HG03342 (cell line): ENCODE results near the gene PDGFC.
A peak's percentile ranks its signal among the peaks of the same experiment; 100 is the strongest.

Experiments
- ATAC-seq: cut with Tn5 transposase; IDR thresholded peaks from one replicate; pipeline ENCODE4 v1.9.1; 2021; ENCODE audit warnings: mild to moderate bottlenecking, moderate library complexity; ENCODE audit not compliant: unreplicated experiment

Gene PDGFC

GRCh38 chr4:156975686-156976085 lies 4.1 kb upstream of the PDGFC start:
- ATAC-seq, result no peak

GRCh38 chr4:156974264-156974663 lies 2.7 kb upstream of the PDGFC start:
- no peak for ATAC-seq

DNA sequence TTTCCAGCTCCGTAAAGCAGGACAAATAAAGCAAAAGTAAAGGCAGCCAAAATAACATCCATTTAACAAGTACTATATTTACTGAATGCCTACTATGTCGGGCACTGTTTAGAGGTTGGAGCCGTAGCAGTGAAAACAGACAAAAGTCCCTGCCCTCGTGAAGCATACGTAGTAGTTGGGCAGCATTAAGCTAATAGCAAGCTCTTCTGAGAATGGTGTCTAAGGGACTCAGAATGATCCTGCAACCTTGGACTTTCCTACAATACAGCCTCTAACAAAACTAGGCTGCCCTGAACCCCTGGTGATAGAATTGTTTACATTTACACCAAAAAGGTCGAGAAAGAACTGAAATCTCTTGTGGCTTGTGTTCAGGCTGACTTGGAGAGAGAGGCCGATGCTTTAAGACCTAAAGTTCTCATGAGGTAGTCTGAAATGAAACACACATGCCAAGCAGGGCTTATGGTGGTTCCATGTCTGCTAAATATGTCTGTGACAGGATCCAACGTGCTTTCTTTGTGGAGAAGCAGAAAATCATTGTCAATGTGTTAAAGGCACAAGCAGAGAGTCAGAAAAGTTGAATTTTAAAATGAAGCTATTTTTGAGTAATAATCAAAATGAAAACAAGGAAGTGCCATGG lies 898 bp upstream of the PDGFC start:
- no peak for ATAC-seq

DNA sequence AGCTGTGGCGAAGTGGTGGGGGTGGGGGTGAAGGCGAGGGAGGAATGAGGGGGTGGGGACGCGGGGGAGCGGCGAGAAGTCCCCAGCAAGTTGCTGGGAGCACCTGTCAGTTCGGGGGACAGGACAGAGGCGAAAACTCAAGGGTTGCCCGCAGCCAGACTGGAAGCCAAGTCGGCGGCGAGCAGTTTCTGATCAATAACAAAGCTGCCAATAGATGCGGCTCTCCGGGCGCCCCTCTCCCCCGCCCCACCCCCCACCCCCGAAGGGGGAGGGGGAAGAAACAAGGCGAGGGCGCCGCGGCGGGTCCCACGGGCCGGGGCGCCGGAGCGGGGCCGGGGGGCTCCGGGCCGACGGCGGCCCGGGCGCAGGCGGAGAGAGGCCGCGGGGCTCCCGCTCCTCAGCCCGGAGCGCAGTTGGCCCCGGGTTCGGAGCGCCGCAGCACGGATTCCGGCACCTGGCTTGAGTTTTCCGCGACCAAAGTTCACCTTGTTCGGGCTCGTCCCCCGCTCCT lies 379 bp downstream of the PDGFC start:
- no peak for ATAC-seq

- ATAC-seq, result no peak
Observed at GRCh38 chr4:156970501-156971164, 966 bp downstream of the PDGFC start.

- ATAC-seq, result no peak
Observed at GRCh38 chr4:156969911-156970310, 1.7 kb downstream of the PDGFC start.

GRCh38 chr4:156969101-156969500 lies 2.5 kb downstream of the PDGFC start:
- ATAC-seq, result no peak

GRCh38 chr4:156968479-156968984 lies 3.1 kb downstream of the PDGFC start:
- peak; percentile 84 for ATAC-seq

DNA sequence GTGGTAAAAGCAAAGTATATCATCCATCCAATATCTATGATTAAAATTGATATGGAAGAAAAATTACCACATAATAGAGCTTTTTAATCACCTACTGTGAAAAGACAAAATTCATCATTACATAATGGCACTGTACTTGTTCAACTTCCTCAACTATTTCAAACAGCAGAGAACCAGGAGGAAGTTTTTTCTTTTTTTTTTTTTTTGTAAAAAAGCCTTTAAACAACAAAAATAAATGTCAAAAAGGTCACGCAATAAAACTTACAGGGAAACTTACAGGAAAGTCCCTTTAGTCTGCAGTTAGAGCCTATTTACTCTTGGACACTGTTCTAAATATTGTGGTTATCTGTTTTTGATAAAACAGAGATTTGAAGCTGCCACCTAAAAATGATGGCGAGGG lies 4.8 kb downstream of the PDGFC start:
- ATAC-seq, result no peak

GRCh38 chr4:156963419-156963818 lies 8.2 kb downstream of the PDGFC start:
- no peak for ATAC-seq

DNA sequence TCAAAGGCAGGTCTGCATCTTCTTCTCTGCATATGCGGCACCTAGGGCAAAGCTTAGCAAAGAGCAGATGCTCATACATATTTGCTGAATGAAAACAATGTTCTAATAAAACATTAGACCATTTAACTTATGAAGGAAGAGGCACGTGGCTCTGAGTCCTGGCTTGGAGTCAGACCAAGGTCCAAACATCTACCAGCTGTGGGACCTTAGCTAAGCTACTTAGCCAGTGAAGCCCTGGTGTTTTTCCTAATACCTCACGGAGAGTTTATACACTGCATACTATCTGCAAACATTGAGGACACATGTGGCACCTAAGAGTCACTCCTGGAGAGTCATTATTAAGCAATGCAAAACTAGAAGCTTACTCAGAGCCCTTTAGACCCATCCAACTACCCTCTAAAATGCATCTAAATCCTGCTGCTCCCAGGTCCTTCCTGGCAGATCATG lies 9.0 kb downstream of the PDGFC start:
- no peak for ATAC-seq

DNA sequence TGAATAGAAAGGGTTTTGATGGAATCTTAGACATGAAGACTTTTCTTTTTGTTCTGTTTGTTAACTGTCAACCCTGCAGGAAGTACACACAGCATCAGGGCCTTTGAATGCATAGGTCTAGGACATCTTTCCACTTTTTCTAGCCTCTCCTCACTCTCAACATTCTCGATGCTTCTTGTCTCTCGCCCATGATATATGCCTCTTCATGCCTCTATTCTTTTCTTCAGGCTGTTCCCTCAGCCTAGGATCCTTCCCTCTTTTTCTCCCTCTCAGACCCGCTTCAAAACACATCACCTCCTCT lies 9.6 kb downstream of the PDGFC start:
- ATAC-seq, result no peak

DNA sequence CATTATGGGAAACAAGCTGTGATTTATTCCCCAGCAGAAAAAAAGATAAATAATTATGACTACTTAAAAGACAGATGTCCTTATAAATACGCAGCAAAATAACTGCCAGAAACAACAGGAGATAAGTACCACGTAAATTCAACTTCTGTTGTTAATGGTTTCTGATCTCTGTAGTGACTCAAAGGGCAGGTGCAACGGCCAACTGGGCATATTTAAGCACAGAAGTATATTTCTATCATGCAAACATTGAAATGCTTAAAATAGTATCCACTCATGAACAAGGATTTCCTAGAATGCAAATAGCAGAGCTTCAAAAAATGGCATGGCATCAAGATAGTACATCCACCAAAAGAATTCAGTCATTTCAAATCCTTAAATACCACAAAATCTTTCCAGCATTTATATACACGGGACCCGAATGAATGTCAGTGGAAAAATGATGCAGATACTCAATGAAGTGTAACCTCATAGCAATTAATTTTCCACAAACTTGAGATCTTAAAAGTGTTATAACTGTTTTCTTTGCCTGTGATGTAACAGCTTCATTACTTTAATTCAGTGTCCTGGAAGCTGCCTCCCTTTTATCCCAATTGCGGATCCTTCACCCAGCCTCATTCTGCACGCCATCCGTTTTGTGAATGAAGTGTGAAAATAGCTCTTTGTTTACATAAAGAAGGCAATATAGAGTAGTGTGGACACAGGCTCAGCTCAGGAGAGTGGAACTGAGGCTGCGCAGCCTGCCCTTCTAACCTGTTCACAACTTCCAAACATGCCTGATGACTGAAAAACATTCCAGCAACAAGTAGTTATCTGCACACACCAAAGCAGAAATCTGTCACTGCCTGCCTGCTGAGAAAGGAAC lies 10.2 kb downstream of the PDGFC start:
- no peak for ATAC-seq

DNA sequence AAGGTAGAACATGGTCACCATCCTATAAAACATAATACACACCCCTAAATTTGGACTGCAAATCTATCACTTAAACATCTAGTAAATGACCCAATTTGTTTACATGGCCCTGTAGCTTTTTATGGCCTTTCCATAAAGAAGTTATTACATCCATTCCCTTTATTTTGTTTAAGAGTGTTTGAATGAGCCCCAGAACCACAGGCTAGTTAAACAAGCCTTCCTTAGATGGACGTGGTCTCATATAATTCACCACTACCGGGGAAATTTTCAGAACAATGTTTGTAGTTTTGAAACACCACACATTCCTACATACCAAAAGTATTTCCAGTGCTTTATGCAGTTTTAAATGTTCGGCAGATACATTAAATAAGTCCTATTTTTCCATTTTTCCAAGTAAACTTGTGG lies 12.3 kb downstream of the PDGFC start:
- ATAC-seq, result no peak

DNA sequence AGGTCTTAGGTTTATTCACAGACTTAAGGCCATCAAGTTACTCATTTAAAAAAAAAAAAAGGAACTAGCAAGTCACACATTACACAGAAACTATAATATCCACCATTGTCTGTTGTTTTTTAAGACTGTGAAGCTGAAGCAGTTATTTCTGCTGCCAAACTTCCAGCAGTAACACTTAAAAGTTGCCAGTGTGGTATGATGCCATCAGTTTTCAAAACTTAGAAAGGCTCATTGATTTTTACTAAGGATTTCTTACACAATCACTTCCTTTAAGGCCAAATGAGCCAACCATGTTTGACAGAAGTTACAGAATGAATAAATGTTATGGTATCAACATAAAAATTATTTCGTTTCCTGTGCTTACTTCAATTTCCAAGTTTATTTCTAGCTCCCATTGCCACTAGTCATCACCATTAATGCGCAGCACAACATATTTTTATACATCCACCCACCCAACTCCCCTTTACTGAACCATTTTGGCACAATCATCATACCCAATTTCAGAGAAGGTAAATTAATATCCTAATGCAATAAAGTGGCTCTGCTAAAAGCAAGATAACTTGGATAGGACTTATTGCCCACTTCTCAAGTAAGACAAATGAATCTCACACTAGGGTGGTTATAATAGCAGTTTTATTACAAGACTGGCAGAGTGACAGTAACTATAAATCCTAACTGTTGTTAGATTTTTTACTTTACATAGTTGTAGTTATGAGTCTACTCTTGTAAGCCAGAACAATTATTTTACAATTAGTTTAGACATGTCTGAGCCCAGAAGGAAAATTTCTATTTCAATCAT lies 13.1 kb downstream of the PDGFC start:
- no peak for ATAC-seq

GRCh38 chr4:156957556-156957955 lies 14.0 kb downstream of the PDGFC start:
- ATAC-seq, result no peak

GRCh38 chr4:156956826-156957368 lies 14.7 kb downstream of the PDGFC start:
- ATAC-seq, result no peak

DNA sequence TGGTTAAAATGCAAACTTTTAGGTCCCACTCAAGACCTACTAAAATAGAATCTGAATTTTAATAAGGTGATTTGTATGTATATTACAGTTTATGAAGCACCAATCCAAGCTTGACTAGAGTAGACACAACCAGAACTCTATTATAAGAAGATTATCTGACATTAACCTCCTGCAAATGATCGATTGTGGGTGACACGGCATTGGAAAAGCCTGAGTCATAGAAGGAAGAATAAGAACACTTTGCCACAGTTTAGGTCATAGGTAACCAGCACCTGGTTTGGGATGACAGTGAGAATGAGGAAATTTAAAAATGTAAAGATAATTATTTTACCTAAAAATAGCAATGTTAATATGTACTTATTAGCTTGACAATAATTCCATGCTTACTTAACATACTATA lies 15.2 kb downstream of the PDGFC start:
- ATAC-seq, result no peak

DNA sequence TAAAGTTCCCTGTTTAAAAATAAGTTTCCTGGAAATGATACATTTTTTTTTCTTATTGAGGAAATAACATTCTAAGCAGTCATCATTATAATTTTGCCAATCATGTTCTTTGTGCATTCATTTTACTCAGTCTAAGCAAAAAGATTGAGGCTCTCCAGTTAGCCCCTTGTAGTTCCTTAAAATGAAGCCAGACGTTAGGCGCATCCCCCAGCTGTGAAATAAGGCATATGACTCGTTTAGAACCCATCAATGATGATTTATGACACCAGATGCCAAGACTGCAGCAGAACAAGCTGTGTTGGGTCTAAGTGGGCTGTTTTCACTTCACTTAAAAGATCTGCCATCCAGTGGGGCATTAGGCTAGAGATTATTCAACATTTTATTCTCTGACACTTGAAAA lies 17.0 kb downstream of the PDGFC start:
- ATAC-seq, result no peak

DNA sequence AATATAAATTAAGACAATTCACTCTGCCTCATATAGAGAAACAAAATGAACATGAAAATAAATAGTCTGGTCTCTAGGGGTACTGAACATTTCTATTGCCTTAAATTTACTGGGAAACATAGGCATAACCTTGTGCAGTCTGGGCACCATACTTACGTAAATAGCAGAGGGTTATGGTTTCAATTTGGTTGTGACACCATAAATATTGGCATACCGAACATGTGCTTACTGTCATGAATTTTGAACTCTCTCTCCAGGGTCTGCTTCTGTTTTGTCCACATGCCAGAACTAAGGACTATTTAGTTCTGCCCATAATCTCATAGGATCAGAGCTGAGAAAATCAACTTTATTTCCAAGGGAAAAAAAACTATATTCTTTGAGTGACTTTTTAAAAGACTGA lies 17.6 kb downstream of the PDGFC start:
- no peak for ATAC-seq

DNA sequence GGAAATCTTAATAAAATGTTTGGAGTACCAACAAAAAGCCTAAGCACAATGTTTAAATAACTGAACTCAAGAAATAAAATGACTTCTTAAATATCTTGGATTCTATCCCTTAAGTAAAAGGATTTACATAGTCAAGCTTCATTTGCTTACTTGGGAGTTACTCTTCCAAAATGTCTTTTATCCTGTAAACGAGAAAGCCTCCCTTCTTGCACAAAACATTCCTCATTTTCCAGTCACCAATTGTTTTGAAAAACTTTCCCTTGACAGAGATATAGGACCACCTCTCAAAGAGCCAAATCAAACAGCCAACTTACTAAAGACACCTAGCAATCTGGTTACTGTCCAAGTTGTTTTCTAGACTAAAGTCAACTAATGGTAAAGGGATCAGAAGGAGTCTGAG lies 18.6 kb downstream of the PDGFC start:
- no peak for ATAC-seq
